HepG2 (cell line): ENCODE measurements around the gene ARF5. TPM values are rescaled to one million over a fixed set of nuclear protein-coding genes. Genes with fewer than 3 reads are reported as not detected.

ENCODE experiments used
- BHLHE40 ChIP-seq: IDR thresholded peaks from 2 replicates; pipeline ENCODE4 v1.6.1; 2011; ENCODE audit warnings: low read length, improper control_type of control experiment
- CEBPG ChIP-seq: IDR thresholded peaks from 2 replicates; pipeline ENCODE4 v1.6.1; 2016
- CREM ChIP-seq, 2 experiments: sonication (generic) in 1 of 2; formaldehyde crosslinking in 1 of 2; IDR thresholded peaks; 2 replicates each; pipeline versions ENCODE4 v1.4.0 to v1.6.1; 2016 to 2020; ENCODE audit warnings: antibody characterized with exemption in 1 of 2, mild to moderate bottlenecking in 1 of 2, missing genetic modification reagents in 1 of 2
- HMG20A ChIP-seq: IDR thresholded peaks from 2 replicates; pipeline ENCODE4 v1.6.1; 2016; ENCODE audit warnings: borderline replicate concordance
- RAD21 ChIP-seq: fragments of 450-650 bp; formaldehyde crosslinking; IDR thresholded peaks from 2 replicates; pipeline ENCODE4 v1.5.0; 2020; ENCODE audit warnings: mild to moderate bottlenecking
- SALL1 ChIP-seq: sonication (generic); formaldehyde crosslinking; IDR thresholded peaks from 2 replicates; pipeline ENCODE4 v1.8.0; 2022; ENCODE audit warnings: mild to moderate bottlenecking, missing genetic modification reagents
- XBP1 ChIP-seq: sonication (generic); formaldehyde crosslinking; IDR thresholded peaks from 2 replicates; pipeline ENCODE4 v1.5.0; 2020; ENCODE audit warnings: missing genetic modification reagents
- ZBED4 ChIP-seq: sonication (generic); formaldehyde crosslinking; IDR thresholded peaks from 2 replicates; pipeline ENCODE4 v1.4.0; 2020; ENCODE audit warnings: missing genetic modification reagents, borderline replicate concordance
- ZKSCAN5 ChIP-seq: sonication (generic); formaldehyde crosslinking; IDR thresholded peaks from 2 replicates; pipeline ENCODE4 v1.5.1; 2020; ENCODE audit warnings: mild to moderate bottlenecking, missing genetic modification reagents
- ZNF256 ChIP-seq: sonication (generic); formaldehyde crosslinking; conservative IDR thresholded peaks from 2 replicates; pipeline ENCODE4 v1.4.0; 2020; ENCODE audit warnings: missing genetic modification reagents
- ZNF282 ChIP-seq: fragments of 450-650 bp; IDR thresholded peaks from 2 replicates; pipeline ENCODE4 v1.6.1; 2018; ENCODE audit not compliant: partially characterized antibody
- ZNF318 ChIP-seq: sonication (generic); formaldehyde crosslinking; IDR thresholded peaks from 2 replicates; pipeline ENCODE4 v1.4.0; 2020; ENCODE audit warnings: mild to moderate bottlenecking, missing genetic modification reagents
- ZNF556 ChIP-seq: sonication (generic); formaldehyde crosslinking; IDR thresholded peaks from 2 replicates; pipeline ENCODE4 v1.4.0; 2020; ENCODE audit warnings: mild to moderate bottlenecking, missing genetic modification reagents, borderline replicate concordance
- ZNF614 ChIP-seq: IDR thresholded peaks from 2 replicates; pipeline ENCODE4 v1.6.1; 2018; ENCODE audit warnings: missing biosample characterization, missing genetic modification reagents, inconsistent platforms, borderline replicate concordance
- polyA plus RNA-seq, 8 experiments: library from polyadenylated mRNA; depleted of rRNA in 3 of 8; stranded (reverse) in 7 of 8; unstranded in 1 of 8; fragments of >200 nt; fragmentation: Illumina TruSeq in 4 of 8; extraction: Trizol in 4 of 8; gene quantifications; 2 replicates each; pipeline versions ENCODE4 v1.2.1 to v1.2.3, GENCODE V29; 2011 to 2016; ENCODE audit warnings: low read depth in 4 of 8, missing spikeins in 1 of 8, mixed read lengths in 1 of 8; ENCODE audit not compliant: insufficient read depth in 1 of 8
- total RNA-seq, 5 experiments: library from RNA; depleted of rRNA; stranded (reverse); fragments of >200 nt; fragmentation: Illumina TruSeq; extraction: Trizol; gene quantifications; 2 replicates each; pipeline ENCODE4 v1.2.3, GENCODE V29; 2016; ENCODE audit warnings: low read depth in 1 of 5
- TF ChIP-seq, protein P1 (sequence below): IDR thresholded peaks from 2 replicates; pipeline ENCODE4 v1.6.1; 2012; ENCODE audit warnings: low read depth, low read length, improper control_type of control experiment

ARF5 gene
- total and polyA plus RNA-seq, 2 of the 13 experiments (the other 11 are each of a cell fraction or from before 2014, with no cell fraction given) = 109 to 135 TPM

DNA sequence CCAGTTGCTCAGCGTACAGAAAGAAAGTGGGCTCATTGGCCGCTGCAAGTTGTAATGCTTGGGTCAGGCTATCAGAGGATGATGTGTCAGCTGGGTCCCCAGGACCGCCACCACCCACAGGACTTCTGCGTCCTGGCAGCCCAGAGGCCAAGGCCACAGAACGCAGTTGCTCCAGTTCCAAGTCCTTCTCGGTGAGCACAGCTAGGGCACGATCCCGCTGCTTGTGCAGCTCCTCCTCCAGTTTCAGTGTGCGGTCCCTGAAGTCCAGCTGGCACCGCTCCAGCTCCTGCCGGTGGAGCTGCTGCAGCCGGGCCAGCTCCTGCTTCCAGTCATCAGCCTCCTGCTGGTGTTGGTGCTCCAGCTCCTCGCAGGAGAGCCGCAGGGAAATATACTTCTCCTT, 5.8 kb upstream of the ARF5 start (continued):
- TF ChIP-seq ZNF318 (CRISPR knock-in tag) (no peak), ZNF282 (no peak), ZKSCAN5 (no peak), ZNF556 (no peak), BHLHE40 (no peak), CEBPG (0 out of 2 replicates have a peak, but pooled peaks have one; percentile 11), CREM (IDR thresholded peaks at IDR 0.05) (no peak), CREM (CRISPR knock-in tag; IDR thresholded peaks at IDR 0.05) (no peak), ZNF256 (CRISPR knock-in tag) (no peak), XBP1 (CRISPR knock-in tag) (no peak), ZBED4 (peak; percentile 29; the same call in 1 of the 2 replicates), HMG20A (CRISPR knock-in tag) (no peak), RAD21 (CRISPR knock-in tag) (peak; percentile 28; the same call in 1 of the 2 replicates), ZNF614 (CRISPR knock-in tag) (0 out of 2 replicates have a peak, but pooled peaks have one; percentile 44), SALL1 (CRISPR knock-in tag) (peak; percentile 74)
- TF ChIP-seq, protein P1, sequence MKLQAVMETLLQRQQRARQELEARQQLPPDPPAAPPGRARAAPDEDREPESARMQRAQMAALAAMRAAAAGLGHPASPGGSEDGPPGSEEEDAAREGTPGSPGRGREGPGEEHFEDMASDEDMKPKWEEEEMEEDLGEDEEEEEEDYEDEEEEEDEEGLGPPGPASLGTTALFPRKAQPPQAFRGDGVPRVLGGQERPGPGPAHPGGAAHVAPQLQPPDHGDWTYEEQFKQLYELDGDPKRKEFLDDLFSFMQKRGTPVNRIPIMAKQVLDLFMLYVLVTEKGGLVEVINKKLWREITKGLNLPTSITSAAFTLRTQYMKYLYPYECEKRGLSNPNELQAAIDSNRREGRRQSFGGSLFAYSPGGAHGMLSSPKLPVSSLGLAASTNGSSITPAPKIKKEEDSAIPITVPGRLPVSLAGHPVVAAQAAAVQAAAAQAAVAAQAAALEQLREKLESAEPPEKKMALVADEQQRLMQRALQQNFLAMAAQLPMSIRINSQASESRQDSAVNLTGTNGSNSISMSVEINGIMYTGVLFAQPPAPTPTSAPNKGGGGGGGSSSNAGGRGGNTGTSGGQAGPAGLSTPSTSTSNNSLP = no peak
